ENCODE data around the gene BHLHE40. TPM values are rescaled to one million over a fixed set of nuclear protein-coding genes. Genes with fewer than 3 reads are reported as not detected.
"Not testable (repeated sequence)": the region's sequence is repeated elsewhere in the genome, so short reads cannot be mapped to it uniquely, and the experiment has no call there.

BHLHE40 gene
- total and polyA plus RNA-seq, 3 experiments from 2014 or later, result 24.8 to 180 (median 174) TPM

- CTCF ChIA-PET, result no interaction called here
- Mint-ChIP-seq H3K27ac (no peak overlapping the region), H3K9me3 (no peaks in the 10 kb centered on the region), H3K27me3 (peaks cover 0 to 2% of the 10 kb centered on the region in 2 donors), H3K4me1 (no peaks in the 10 kb centered on the region), H3K4me3 (no peak overlapping the region), H3K36me3 (peaks cover 0 to 4% (median 2%) of the 10 kb centered on the region in 3 donors)
- no peak for DNase-seq
- Histone ChIP-seq H3K4me1 (ENCODE audit: insufficient read depth, low read length) (no peaks in the 10 kb centered on the region), H3K27ac (ENCODE audit: low read depth, low read length) (no peak overlapping the region), H3K27me3 (ENCODE audit: insufficient read depth, low read length, poor library complexity, severe bottlenecking) (no peaks in the 10 kb centered on the region), H3K9me3 (ENCODE audit: low read length) (no peaks in the 10 kb centered on the region), H3K4me3 (ENCODE audit: low read length) (no peak overlapping the region), H3K36me3 (ENCODE audit: insufficient read depth, low read length) (no peaks in the 10 kb centered on the region)
- POLR2A ChIA-PET, result no interaction called here
These were observed 26.1 kb upstream of the BHLHE40 start for GRCh38 chr3:4953119-4953518.

- no peak overlapping the region for H3K27ac ChIP-seq (ENCODE audit: low read depth, low read length)
- POLR2A ChIA-PET, result no interaction called here
- Mint-ChIP-seq H3K36me3 (peaks cover 0 to 10% (median 4%) of the 10 kb centered on the region in 3 donors), H3K4me1 (no peaks in the 10 kb centered on the region), H3K4me3 (no peak overlapping the region), H3K27ac (peak overlapping the region in 1 of 8 donors; percentile 66), H3K27me3 (peaks cover 0 to 2% of the 10 kb centered on the region in 2 donors), H3K9me3 (peaks cover 0 to 7% (median 4%) of the 10 kb centered on the region in 5 donors)
- H3K27me3 ChIP-seq (ENCODE audit: insufficient read depth, low read length, poor library complexity, severe bottlenecking), result no peaks in the 10 kb centered on the region
- no peak for DNase-seq
- no peaks in the 10 kb centered on the region for H3K4me1 ChIP-seq (ENCODE audit: insufficient read depth, low read length)
- H3K9me3 ChIP-seq (ENCODE audit: low read length), result peaks cover 5% of the 10 kb centered on the region
- no peak overlapping the region for H3K4me3 ChIP-seq (ENCODE audit: low read length)
- CTCF ChIA-PET, result interaction anchor here (0.7 to 1.3 kb wide), 5 partner anchors 26 to 243 kb away, joined by 3 read pairs; no protein-coding TSS in a partner anchor
- H3K36me3 ChIP-seq (ENCODE audit: insufficient read depth, low read length), result no peaks in the 10 kb centered on the region
These were observed 24.8 kb upstream of the BHLHE40 start for GRCh38 chr3:4954256-4955000.

GRCh38 chr3:4956099-4956498, 23.1 kb upstream of the BHLHE40 start:
- ChIA-PET CTCF (no interaction called here), POLR2A (interaction anchor here (0.7 kb wide), 1 partner anchor 105 kb away, joined by 3 read pairs; no protein-coding TSS in a partner anchor)
- Mint-ChIP-seq H3K36me3 (peaks cover 0 to 10% (median 4%) of the 10 kb centered on the region in 3 donors), H3K27ac (no peak overlapping the region), H3K4me3 (no peak overlapping the region), H3K27me3 (peaks cover 0 to 2% of the 10 kb centered on the region in 2 donors), H3K9me3 (peaks cover 0 to 10% (median 4%) of the 10 kb centered on the region in 5 donors), H3K4me1 (no peaks in the 10 kb centered on the region)
- no peaks in the 10 kb centered on the region for H3K4me1 ChIP-seq (ENCODE audit: insufficient read depth, low read length)
- H3K27me3 ChIP-seq (ENCODE audit: insufficient read depth, low read length, poor library complexity, severe bottlenecking), result no peaks in the 10 kb centered on the region
- no peaks in the 10 kb centered on the region for H3K36me3 ChIP-seq (ENCODE audit: insufficient read depth, low read length)
- no peak overlapping the region for H3K27ac ChIP-seq (ENCODE audit: low read depth, low read length)
- no peak for DNase-seq
- peaks cover 5% of the 10 kb centered on the region for H3K9me3 ChIP-seq (ENCODE audit: low read length)
- no peak overlapping the region for H3K4me3 ChIP-seq (ENCODE audit: low read length)

- ChIA-PET POLR2A (no interaction called here), CTCF (interaction anchor here (1.1 kb wide), 1 partner anchor 24 kb away, joined by 3 read pairs; no protein-coding TSS in a partner anchor)
- H3K4me3 ChIP-seq (ENCODE audit: low read length), result no peak overlapping the region
- Mint-ChIP-seq H3K27ac (peak overlapping the region in 1 of 8 donors; percentile 14), H3K36me3 (peaks cover 0 to 10% (median 4%) of the 10 kb centered on the region in 3 donors), H3K9me3 (peaks cover 0 to 10% (median 4%) of the 10 kb centered on the region in 5 donors), H3K4me1 (no peaks in the 10 kb centered on the region), H3K27me3 (peaks cover 0 to 2% of the 10 kb centered on the region in 2 donors), H3K4me3 (no peak overlapping the region)
- no peaks in the 10 kb centered on the region for H3K36me3 ChIP-seq (ENCODE audit: insufficient read depth, low read length)
- no peaks in the 10 kb centered on the region for H3K27me3 ChIP-seq (ENCODE audit: insufficient read depth, low read length, poor library complexity, severe bottlenecking)
- no peaks in the 10 kb centered on the region for H3K4me1 ChIP-seq (ENCODE audit: insufficient read depth, low read length)
- no peak overlapping the region for H3K27ac ChIP-seq (ENCODE audit: low read depth, low read length)
- no peak for DNase-seq
- H3K9me3 ChIP-seq (ENCODE audit: low read length), result peaks cover 5% of the 10 kb centered on the region
These were observed 22.5 kb upstream of the BHLHE40 start for GRCh38 chr3:4956738-4957137.

- H3K9me3 ChIP-seq (ENCODE audit: low read length), result peaks cover 5% of the 10 kb centered on the region
- no peaks in the 10 kb centered on the region for H3K27me3 ChIP-seq (ENCODE audit: insufficient read depth, low read length, poor library complexity, severe bottlenecking)
- no peak overlapping the region for H3K27ac Mint-ChIP-seq
- DNase-seq, result no peak
- ChIA-PET CTCF (interaction anchor here (0.8 to 1.7 kb wide), 5 partner anchors 19 to 246 kb away, joined by 3 to 5 read pairs (median 3); no protein-coding TSS in a partner anchor), POLR2A (interaction anchor here (1.4 kb wide), 1 partner anchor 21 kb away, joined by 5 read pairs; the partner anchor contains the start of gene BHLHE40)
- no peaks in the 10 kb centered on the region for H3K36me3 ChIP-seq (ENCODE audit: insufficient read depth, low read length)
- no peaks in the 10 kb centered on the region for H3K4me1 ChIP-seq (ENCODE audit: insufficient read depth, low read length)
- H3K9me3 Mint-ChIP-seq, result peaks cover 0 to 10% (median 4%) of the 10 kb centered on the region in 5 donors
- H3K27me3 Mint-ChIP-seq, result peaks cover 0 to 2% of the 10 kb centered on the region in 2 donors
- H3K27ac ChIP-seq (ENCODE audit: low read depth, low read length), result no peak overlapping the region
- no peaks in the 10 kb centered on the region for H3K4me1 Mint-ChIP-seq
- H3K4me3 ChIP-seq (ENCODE audit: low read length), result no peak overlapping the region
- H3K36me3 Mint-ChIP-seq, result peaks cover 0 to 10% (median 4%) of the 10 kb centered on the region in 3 donors
- H3K4me3 Mint-ChIP-seq, result no peak overlapping the region
These were observed 21.3 kb upstream of the BHLHE40 start for GRCh38 chr3:4957978-4958377.

GRCh38 chr3:4959180-4959579, 20.1 kb upstream of the BHLHE40 start:
- POLR2A ChIA-PET, result interaction anchor here (0.6 kb wide), 1 partner anchor 20 kb away, joined by 4 read pairs; the partner anchor contains the start of gene BHLHE40
- H3K4me1 ChIP-seq (ENCODE audit: insufficient read depth, low read length), result no peaks in the 10 kb centered on the region
- no peaks in the 10 kb centered on the region for H3K36me3 ChIP-seq (ENCODE audit: insufficient read depth, low read length)
- Mint-ChIP-seq H3K27me3 (peaks cover 0 to 2% of the 10 kb centered on the region in 2 donors), H3K27ac (peak overlapping the region in 2 of 8 donors; percentile 37 to 49), H3K4me1 (peaks cover 4 to 7% (median 6%) of the 10 kb centered on the region in 3 donors), H3K4me3 (no peak overlapping the region), H3K36me3 (peaks cover 0 to 10% (median 6%) of the 10 kb centered on the region in 3 donors), H3K9me3 (peaks cover 0 to 10% (median 4%) of the 10 kb centered on the region in 5 donors)
- H3K9me3 ChIP-seq (ENCODE audit: low read length), result peaks cover 5% of the 10 kb centered on the region
- no peak overlapping the region for H3K4me3 ChIP-seq (ENCODE audit: low read length)
- no peak for DNase-seq
- no peak overlapping the region for H3K27ac ChIP-seq (ENCODE audit: low read depth, low read length)
- H3K27me3 ChIP-seq (ENCODE audit: insufficient read depth, low read length, poor library complexity, severe bottlenecking), result no peaks in the 10 kb centered on the region
- CTCF ChIA-PET, result interaction anchor here (1.7 kb wide), 1 partner anchor 66 kb away, joined by 5 read pairs; no protein-coding TSS in a partner anchor

- POLR2A ChIA-PET, result interaction anchor here (0.6 kb wide), 1 partner anchor 22 kb away, joined by 6 read pairs; no protein-coding TSS in a partner anchor
- CTCF ChIA-PET, result not testable (repeated sequence)
These were observed 17.4 kb upstream of the BHLHE40 start for GRCh38 chr3:4961865-4962264.

More at GRCh38 chr3:4961865-4962264, 17.4 kb upstream of the BHLHE40 start:
- peaks cover 1 to 23% (median 7%) of the 10 kb centered on the region in 3 donors for H3K36me3 Mint-ChIP-seq
- H3K4me3 ChIP-seq (ENCODE audit: low read length); H3K27ac Mint-ChIP-seq; DNase-seq; H3K9me3 ChIP-seq (ENCODE audit: low read length); H3K27me3 ChIP-seq (ENCODE audit: insufficient read depth, low read length, poor library complexity, severe bottlenecking); H3K36me3 ChIP-seq (ENCODE audit: insufficient read depth, low read length); H3K27me3 Mint-ChIP-seq; H3K27ac ChIP-seq (ENCODE audit: low read depth, low read length); H3K4me3 Mint-ChIP-seq: not testable (repeated sequence)
- H3K9me3 Mint-ChIP-seq, result peaks cover 6 to 20% (median 14%) of the 10 kb centered on the region in 5 donors
- peaks cover 22 to 29% (median 27%) of the 10 kb centered on the region in 3 donors for H3K4me1 Mint-ChIP-seq
- H3K4me1 ChIP-seq (ENCODE audit: insufficient read depth, low read length), result peaks cover 10% of the 10 kb centered on the region

Data from CD8-positive, alpha-beta memory T cell (primary cell).